ENCODE measurements around the gene CNN2.

CNN2 gene

DNA sequence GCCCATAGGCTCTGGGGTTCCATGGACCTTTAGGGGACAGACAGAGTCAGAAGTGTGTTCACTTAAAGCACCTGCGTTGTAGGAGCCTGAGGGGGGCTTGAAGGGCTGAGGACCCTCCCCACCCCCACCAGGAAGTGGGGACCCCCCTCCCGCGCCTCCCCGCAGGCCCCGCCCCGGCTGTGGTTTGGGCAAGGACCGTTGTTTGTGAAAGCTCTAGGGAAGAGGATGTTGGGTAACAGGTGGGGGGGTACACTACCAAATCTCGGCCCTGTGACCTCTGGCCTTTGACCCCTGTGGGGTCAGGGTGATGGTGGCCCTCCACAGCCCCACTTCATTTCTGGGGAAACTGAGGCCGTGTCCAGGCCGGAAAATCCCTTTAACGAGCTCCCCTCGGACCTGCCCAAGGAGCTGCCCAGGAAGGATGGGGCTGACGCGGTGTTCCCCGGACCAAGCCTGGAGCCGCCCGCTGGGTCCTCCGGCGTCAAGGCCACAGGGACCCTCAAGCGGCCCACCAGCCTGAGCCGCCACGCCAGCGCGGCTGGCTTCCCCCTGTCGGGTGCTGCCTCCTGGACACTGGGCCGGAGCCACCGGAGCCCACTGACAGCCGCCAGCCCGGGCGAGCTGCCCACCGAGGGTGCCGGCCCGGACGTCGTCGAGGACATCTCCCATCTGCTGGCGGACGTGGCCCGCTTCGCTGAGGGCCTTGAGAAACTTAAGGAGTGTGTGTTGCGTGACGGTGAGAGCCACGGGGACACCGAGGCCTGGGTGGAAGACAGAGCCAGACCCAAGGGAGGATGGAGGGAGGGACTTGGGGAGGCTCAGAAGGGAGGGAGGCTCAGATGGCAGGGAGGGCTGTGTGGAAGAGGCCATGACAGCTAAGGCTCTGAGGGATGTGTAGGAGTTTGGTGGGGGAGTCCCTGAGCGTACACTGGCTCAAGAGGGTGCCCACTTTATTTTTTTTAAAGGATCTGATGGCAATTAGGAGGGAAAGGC lies 41.9 kb downstream of the CNN2 start:
- DNase-seq = peak; percentile 55

DNA sequence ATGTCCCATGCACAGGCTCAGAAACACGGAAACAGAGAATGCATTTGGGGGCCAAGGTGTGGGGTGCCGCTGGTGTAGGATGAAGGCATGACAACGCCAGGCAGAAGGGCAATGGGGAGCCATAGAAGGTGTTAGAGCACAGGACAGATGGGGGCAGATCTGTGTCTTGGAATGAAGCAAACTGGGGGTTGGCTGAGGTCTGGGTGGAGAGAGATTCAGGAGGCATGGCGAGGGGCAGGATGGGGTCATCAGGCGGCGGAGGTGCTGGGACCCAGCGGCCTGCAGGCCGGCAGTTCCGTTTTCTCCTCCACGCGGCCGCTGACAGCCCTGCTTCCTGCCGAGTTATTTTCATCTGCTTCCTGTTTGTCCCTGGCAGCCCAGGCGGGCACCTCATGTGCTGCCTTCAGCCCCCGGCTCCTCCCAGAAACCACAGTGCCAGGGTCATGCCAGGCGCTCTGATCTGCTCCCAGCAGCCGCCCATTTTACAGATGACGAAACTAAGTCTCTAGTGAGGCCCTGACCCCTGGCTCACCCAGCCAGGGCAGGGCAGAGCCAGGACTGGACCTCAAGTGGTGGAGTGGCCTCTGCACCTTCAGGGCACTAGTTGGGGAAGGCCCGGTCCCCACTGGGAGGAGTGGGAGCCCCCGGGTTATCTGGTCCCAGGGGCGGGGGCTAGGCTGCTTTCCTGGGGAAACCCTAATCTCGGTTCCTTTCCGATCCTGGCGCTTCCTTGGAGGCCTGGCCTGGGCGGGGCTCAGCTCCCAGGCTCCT lies 42.8 kb downstream of the CNN2 start:
- peak; percentile 60 for DNase-seq

DNA sequence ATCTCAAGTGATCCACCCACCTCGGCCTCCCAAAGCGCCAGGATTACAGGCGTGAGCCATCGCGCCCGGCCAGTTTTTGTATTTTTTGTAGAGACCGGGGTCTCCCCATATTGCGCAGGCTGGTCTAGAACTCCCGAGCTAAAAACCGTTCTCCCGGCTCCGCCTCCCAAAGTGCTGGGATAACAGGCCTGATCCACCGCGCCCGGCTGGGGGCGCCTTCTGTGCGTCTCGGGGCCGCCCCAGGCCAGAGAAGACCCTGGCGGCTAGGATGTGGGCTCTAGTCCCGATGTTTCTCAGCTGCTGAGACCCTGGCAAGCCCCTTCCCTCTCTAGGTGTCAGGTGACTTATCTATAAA lies 44.1 kb downstream of the CNN2 start:
- DNase-seq = no peak

DNA sequence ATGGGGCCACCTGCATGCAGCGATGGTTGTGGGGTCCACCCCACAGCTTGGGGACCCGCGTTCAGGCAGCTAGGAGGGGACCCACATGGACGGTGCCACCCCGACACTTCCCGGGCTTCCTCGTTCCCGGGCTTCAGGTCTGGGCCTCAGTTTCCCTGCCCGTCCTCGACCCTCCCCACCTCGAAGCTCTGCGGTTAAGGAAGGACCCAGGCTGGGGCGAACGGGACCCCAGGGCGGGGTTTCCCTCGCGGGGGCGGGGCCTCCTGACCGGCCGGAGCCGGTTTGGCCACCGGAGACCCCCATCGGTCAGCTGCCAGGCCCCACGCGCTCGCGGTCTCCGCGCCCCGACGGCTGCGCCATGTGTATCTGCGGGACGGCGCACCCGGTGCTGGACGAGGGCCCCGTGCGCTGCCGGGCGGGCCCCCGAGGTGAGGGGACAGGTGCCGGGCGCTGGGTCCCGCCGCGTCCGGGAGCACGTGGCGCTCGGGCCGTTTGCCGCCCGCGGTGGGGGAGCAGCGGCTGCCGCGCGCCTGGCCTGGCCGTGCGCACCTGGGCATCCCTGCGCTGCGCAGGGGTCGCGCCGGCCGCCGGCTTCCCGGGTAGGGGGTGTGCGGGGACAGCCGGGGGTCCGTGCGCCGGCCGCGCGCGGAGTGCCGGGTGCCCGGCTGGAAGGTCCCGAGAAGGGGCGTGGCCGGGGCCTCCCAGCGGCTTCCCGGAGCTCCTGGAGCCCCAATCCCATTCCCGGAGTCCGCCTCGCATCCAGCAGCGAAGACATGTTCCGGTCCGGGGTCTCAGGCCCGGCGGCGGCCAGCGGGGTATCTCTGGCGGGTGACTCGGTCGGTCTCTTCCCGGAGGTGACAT lies 44.8 kb downstream of the CNN2 start:
- DNase-seq = no peak

DNA sequence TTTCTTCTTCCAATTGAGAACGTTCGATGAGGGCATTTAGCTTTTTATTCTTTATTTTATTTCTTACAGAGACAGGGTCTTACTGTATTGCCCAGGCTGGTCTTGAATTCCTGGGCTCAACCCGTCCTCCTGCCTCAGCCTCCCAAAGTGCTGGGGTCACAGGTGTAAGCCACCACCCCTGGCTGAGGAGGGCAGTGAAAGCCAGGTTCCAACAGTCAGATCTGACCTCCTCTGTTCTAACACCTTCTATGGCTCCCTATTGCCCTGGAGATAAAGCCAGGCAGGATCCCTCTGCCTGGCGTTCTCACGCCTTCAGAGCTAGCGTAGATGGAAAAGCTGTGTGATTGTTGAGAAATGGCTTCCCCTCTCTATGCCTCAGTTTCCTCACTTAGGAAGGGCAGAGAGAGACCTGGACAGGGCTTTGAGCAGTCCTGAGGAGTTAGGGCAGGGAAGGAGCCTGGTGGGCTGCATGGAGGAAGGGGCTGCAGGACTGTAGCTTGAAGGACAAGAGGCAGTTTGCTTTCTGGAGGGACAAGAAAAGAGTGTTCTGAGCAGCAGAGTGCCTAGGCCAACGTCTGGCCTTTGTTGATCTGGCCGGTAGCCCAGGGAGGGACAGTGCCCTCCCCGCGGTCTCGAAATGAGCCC lies 46.1 kb downstream of the CNN2 start:
- DNase-seq = no peak

DNA sequence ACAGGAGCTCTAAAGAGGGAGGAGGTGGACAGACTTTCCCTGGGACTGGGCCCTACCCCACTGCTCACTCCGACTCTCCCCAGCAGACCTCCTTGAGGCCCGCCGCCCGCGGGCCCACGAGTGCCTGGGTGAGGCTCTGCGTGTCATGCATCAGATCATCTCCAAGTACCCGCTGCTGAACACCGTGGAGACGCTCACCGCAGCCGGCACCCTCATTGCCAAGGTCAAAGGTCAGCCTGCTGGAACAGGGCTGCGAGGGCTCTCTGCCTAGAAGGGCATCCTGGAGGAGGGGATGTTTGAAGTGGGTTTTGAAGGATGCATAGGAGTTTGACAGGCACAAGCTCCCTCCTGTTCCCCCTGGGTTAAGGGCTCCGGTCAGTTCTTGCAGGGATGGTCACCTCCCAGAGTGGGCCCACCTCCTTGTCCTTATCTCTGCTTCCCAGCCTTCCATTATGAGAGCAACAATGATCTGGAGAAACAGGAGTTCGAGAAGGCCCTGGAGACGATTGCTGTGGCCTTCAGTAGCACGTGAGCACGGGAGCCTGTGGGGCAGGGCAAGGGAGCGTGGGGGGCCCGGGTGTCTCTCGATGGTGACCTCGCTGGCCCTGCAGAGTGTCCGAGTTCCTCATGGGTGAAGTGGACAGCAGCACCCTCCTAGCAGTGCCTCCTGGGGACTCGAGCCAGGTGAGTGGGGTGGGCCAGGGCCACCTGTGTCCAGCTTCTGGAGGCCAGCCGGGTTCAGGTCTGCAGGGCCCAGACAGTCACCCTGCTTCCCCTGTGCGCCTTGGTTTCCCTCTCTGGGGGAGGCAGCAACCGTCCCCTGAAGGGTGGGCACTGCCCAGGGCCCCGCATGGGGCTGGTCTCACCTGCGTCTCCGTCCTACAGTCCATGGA lies 46.9 kb downstream of the CNN2 start:
- DNase-seq = no peak

DNA sequence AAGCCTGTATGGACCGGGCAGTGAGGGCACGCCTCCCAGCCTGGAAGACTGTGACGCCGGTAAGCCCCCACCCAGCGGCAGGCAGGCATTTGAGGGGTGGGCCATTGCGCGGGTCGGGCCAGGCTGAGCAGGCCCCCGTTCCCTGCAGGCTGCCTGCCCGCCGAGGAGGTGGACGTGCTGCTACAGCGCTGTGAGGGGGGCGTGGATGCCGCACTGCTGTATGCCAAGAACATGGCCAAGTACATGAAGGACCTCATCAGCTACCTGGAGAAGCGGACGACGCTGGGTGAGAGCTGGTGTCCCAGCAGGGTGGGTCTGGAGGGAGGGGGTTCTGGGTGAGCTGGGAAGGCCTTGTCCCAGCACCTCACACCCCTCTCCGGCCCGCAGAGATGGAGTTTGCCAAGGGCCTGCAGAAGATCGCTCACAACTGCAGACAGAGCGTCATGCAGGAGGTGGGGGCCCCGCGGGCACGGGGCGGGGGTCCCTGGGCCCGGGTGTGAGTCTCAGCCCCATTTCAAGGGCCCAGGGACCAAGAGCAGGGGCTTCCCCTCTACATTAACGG lies 47.6 kb downstream of the CNN2 start:
- DNase-seq = no peak

DNA sequence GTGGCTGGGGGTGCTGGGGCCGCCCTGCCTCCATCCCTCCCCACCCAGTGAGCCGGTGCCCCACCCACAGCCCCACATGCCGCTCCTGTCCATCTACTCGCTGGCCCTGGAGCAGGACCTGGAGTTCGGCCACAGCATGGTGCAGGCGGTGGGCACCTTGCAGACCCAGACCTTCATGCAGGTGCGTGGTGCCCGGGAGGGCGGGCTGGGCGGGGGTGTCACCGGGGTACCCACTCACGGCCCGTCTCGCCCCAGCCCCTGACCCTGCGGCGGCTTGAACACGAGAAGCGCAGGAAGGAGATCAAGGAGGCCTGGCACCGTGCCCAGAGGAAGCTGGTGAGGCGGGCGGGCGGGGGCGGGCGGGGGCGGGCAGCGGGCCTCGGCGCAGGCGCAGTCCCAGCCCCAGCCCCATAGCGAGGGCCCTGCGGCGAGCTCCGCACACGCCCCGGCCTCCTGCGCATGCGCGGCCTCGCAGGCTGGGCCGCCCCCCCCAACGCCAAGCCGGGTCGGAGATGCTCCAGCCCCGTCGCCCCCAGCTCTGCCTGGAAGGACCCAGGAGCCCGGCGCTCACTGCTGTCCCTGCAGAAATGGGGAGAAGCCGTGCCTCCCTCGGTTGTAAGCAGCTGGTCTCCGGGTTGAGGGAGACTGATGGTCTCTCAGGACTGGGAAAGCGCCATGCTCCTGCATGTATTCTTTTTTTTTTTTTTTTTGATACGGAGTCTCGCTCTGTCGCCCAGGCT lies 48.3 kb downstream of the CNN2 start:
- peak; percentile 80 for DNase-seq

DNA sequence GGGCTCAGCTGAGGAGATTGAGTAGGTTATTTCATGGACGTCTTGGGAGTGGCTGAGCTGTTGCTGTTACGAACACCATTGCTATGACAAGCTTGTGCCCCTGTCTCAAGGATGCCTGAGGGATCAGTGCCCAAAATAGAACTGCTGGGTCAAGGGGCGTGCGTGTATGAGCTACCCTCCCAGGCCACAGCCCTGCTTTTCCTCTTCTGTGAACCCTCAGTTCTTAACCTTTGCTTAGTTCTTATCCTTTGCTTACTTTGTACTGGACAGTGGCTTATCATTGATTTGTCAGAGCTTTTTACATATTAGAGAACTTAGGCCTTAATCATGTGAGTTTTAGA lies 49.6 kb downstream of the CNN2 start:
- DNase-seq = no peak

DNA sequence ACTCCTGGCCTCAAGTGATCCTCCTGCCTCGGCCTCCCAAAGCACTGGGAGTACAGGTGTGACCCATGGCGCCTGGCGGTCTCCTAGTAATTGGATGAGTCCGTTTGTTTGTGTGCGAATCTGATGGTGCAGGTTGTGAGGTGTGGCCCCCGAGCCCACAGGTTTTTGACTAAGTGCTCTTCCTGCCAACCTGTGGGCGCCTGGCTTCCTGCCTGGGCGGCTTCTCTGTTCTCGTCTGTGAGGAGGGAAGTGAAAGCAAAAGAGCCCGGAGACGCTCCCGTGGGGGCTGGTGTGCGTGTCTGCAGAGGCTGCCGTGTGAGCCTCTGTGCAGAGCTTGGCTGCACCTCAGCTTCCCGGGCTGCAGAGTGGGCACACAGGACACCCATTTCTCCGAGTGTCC lies 50.5 kb downstream of the CNN2 start:
- peak; percentile 94 for DNase-seq

DNA sequence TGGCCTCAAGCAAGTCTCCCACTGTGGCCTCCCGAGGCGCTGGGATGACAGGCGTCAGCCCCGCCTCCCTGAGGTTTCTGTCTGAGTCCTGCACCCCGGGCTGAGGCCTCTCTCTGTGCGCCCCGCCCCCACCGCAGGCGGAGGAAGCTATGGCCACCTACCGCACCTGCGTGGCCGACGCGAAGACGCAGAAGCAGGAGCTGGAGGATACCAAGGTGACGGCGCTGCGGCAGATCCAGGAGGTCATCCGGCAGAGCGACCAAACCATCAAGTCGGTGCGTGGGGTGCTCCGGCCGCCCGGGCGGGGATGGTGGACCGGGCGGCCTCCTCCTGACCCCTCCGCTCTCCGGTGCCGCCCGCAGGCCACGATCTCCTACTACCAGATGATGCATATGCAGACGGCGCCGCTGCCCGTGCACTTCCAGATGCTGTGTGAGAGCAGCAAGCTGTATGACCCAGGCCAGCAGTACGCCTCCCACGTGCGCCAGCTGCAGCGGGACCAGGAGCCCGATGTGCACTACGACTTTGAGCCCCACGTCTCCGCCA lies 53.2 kb downstream of the CNN2 start:
- peak; percentile 78 for DNase-seq

DNA sequence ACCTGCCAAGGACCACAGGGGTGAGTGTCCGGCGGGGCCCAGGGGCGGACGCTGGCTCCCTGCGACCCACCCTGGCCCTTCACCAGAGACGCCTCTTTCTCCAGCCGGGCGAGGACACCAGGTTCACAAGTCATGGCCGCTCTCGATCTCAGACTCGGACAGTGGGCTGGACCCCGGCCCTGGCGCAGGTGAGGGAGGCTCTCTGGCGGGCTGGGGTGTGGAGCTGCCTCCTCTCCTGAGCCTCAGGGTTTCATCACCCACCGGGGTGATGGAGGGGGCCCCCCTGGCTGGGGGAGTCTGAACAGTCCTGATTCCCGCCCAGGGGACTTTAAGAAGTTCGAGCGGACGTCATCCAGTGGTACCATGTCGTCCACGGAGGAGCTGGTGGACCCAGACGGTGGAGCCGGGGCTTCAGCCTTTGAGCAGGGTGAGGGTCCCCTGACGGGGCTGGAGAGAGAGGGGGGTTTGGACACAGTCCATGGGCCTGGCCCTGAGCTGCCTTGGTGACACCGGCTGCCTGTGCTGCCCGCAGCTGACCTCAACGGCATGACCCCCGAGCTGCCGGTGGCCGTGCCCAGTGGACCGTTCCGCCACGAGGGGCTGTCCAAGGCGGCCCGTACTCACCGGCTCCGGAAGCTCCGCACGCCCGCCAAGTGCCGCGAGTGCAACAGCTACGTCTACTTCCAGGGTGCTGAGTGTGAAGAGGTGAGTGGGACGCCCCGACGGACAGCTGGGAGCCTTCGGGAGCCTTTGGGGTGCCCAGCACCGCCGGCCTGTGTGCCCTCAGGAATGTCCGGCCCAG lies 54.2 kb downstream of the CNN2 start:
- no peak for DNase-seq

DNA sequence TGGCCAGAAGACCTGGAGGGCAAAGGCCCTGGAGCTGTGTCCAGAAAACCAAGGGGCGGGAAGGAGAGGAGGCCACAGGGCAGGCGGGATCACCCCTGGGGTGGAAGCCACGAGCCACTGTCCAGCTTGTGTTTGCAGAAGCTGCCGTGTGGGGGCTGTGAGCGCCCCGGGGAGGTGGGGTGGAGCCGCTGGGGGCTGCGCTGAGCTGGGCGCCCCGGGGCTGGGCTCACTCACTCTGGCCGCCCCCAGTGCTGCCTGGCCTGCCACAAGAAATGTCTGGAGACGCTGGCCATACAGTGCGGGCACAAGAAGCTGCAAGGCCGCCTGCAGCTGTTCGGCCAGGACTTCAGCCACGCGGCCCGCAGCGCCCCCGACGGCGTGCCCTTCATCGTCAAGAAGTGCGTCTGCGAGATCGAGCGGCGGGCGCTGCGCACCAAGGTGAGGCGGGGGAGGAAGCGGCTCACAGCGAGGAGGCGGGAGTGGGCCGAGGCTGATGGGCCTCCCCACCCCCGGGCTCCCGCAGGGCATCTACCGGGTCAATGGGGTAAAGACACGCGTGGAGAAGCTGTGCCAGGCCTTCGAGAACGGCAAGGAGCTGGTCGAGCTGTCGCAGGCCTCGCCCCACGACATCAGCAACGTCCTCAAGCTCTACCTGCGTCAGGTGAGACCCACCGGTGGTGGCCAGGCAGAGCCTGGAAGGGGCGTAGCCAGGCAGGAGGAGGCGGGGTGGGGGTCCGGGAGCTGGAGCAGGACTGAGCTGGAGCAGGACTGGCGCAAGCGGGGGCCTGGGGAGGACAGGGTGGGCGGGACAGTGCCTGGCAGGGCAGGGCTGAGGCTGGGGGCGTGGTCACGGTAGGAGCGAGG lies 55.1 kb downstream of the CNN2 start:
- no peak for DNase-seq

DNA sequence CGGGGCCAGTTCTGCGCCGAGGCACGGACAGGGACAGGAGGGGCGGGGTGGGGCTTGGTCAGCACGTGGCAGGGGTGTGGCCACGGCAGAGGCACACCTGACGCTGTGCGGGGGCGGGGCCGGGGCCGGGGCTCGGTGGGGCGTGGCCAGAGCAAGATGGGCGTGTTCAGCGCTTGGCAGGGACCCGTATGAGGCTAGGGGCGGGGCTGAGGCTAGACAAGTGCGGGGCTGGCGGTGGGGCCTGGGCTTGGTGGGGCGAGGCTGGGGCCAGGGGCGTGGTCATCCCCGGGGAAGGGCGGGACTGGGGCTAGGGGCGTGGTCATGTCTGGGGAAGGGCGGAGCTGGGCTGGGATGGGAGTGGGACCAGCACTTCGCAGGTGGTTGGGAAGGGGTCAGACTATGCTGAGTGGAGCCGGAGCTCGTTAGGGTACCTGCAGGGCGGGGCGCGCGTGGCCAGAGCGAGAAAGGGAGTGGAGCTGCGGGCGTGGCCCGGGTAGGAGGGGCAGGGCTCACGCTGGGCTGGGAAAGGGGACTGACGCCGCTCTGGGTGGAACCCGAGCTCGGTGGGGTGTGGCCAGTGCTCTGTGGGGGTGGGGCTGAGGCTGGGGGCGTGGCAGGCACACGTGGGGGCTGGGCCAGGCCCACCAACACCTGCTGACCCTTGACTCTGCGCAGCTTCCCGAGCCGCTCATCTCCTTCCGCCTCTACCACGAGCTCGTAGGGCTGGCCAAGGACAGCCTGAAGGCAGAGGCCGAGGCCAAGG lies 55.9 kb downstream of the CNN2 start:
- peak; percentile 72 for DNase-seq

DNA sequence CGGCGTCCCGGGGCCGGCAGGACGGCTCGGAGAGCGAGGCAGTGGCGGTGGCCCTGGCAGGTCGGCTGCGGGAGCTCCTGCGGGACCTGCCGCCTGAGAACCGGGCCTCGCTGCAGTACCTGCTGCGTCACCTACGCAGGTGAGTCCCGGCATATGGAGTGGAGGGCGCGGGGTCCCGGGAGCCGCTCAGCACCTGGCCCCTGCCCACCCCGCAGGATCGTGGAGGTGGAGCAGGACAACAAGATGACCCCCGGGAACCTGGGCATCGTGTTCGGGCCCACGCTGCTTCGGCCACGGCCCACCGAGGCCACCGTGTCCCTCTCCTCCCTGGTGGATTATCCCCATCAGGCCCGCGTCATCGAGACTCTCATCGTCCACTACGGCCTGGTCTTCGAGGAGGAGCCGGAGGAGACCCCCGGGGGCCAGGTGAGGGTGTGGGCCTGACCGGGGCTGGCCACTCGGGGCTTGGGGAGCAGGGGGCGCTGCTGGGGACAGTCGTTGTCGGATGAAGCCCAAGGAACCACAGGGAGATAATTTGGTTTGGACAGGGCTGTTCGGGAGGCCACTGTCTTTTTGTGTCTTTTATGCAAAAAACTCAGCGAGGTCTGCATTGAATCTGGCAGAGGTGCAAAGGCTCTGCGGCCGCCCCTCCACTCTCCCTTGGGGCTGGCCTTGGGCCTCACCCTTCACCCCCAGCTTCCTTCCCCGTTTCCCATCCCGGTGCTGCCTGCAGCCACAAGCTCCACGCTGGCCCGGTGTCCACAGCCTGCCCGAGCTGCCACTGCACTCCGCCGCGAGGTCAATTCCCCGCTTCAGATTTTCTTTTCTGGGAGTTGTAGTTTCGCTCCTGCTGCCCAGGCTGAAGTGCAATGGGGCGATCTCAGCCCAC lies 56.8 kb downstream of the CNN2 start:
- DNase-seq = no peak

Measured in stimulated activated CD4-positive, alpha-beta T cell treated with anti-CD3 and anti-CD28 coated beads, Interleukin-4, amount 100 ng/mL, for 24 hours (primary cell).